ENCODE data around the gene ARVCF. TPM values are rescaled to one million over a fixed set of nuclear protein-coding genes. Genes with fewer than 3 reads are reported as not detected.
A peak's percentile ranks its signal among the peaks of the same experiment; 100 is the strongest.

The ARVCF gene
- total RNA-seq, 1 donor from 2014 or later = 109 TPM

DNA sequence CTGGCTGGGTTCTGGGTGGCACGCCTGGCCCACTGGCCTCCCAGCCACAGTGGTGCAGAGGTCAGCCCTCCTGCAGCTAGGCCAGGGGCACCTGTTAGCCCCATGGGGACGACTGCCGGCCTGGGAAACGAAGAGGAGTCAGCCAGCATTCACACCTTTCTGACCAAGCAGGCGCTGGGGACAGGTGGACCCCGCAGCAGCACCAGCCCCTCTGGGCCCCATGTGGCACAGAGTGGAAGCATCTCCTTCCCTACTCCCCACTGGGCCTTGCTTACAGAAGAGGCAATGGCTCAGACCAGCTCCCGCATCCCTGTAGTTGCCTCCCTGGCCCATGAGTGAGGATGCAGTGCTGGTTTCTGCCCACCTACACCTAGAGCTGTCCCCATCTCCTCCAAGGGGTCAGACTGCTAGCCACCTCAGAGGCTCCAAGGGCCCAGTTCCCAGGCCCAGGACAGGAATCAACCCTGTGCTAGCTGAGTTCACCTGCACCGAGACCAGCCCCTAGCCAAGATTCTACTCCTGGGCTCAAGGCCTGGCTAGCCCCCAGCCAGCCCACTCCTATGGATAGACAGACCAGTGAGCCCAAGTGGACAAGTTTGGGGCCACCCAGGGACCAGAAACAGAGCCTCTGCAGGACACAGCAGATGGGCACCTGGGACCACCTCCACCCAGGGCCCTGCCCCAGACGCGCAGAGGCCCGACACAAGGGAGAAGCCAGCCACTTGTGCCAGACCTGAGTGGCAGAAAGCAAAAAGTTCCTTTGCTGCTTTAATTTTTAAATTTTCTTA is 47.3 kb downstream of the ARVCF start:
- no peak overlapping the region for H3K4me3 ChIP-seq (ENCODE audit: low read depth, low read length)
- DNase-seq (ENCODE audit: low read depth) = no peak
- TF ChIP-seq, protein P1, sequence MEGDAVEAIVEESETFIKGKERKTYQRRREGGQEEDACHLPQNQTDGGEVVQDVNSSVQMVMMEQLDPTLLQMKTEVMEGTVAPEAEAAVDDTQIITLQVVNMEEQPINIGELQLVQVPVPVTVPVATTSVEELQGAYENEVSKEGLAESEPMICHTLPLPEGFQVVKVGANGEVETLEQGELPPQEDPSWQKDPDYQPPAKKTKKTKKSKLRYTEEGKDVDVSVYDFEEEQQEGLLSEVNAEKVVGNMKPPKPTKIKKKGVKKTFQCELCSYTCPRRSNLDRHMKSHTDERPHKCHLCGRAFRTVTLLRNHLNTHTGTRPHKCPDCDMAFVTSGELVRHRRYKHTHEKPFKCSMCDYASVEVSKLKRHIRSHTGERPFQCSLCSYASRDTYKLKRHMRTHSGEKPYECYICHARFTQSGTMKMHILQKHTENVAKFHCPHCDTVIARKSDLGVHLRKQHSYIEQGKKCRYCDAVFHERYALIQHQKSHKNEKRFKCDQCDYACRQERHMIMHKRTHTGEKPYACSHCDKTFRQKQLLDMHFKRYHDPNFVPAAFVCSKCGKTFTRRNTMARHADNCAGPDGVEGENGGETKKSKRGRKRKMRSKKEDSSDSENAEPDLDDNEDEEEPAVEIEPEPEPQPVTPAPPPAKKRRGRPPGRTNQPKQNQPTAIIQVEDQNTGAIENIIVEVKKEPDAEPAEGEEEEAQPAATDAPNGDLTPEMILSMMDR (conservative IDR thresholded peaks at IDR 0.05; ENCODE audit: low read depth, low read length) = no peak

DNA sequence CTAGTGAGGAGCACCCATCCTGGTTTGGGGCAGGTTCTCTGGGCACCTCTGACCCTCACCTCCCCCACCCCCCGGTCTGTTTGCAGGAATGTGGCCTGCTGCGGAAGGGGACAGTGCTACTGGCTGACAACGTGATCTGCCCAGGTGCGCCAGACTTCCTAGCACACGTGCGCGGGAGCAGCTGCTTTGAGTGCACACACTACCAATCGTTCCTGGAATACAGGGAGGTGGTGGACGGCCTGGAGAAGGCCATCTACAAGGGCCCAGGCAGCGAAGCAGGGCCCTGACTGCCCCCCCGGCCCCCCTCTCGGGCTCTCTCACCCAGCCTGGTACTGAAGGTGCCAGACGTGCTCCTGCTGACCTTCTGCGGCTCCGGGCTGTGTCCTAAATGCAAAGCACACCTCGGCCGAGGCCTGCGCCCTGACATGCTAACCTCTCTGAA is 48.2 kb downstream of the ARVCF start:
- TF ChIP-seq, protein P1 (conservative IDR thresholded peaks at IDR 0.05; ENCODE audit: low read depth, low read length) = no peak

DNA sequence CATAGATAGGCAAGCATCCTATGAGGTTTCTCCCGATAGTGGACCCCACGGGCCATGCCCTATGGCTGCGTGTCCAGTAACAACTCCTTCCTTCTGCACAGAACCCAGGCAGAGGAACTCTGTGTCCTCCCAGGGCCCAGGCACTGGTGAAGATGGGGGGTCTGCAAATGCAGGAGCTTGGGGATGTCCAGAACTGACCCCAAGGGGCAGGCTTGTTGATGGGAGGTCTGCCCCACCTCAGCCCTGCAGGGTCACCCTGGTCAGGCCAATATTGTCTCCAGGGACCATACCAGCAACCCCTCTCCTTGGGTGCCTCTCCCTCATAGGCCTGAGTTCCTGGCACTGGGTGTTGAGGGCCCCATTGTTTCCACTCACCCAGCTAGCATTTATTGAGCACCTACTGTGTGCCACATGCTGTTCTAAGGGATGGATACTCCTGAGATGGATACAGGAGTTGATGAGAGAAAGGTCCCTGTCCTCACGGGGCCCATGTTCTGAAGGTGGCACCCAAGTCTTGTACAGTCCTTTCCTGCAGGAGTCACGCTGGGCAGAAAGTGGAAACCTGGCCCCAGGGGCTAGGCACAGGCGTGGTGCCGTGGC is 48.7 kb downstream of the ARVCF start:
- TF ChIP-seq, protein P1 (conservative IDR thresholded peaks at IDR 0.05; ENCODE audit: low read depth, low read length) = no peak
- no peak for DNase-seq (ENCODE audit: low read depth)
- no peak overlapping the region for H3K4me3 ChIP-seq (ENCODE audit: low read depth, low read length)

More for the DNA sequence above, 48.2 kb downstream of the ARVCF start:
- H3K4me3 ChIP-seq (ENCODE audit: low read depth, low read length) = no peak overlapping the region
- DNase-seq (ENCODE audit: low read depth) = no peak

DNA sequence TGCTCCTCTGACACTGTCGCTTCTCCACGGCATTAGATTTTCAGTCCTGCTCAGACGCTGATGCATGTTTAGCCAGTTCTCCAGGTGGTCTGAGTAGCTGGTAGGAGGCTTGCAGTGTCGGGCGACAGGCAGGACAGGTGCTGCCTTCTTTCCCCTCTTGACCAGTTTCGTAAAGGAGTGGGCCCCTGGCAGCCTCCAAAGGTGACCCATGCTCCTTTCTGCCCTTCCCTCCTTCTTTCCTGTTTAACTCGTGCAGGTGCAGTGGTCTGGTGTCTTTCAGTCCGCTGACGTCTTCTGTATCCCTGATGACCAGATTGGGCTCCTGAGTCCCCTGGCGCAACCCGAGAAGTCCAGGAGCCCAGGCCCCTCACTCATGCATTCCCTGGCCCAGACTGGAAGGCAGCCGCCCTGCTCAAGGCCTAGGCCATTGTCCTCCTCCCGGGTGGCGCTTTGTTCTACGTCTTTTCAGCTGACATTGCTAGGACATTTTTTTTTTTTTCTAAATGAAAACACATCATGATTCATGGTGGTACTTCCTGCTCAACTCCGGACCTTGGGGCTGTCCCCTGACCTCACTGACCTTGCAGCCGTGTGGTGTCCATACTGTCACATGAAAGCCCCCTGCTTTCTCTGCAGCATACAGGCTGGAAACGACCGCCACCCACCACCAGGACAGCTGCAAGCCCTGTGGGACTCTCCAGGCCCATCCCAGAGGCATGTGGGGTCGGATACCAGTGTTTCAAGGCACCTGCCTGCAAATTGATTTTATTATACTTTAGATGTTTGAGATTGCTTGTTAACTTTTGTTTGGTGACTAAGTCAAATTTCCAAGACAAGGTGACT is 49.5 kb downstream of the ARVCF start:
- no peak overlapping the region for H3K4me3 ChIP-seq (ENCODE audit: low read depth, low read length)
- DNase-seq (ENCODE audit: low read depth) = no peak
- TF ChIP-seq, protein P1 (conservative IDR thresholded peaks at IDR 0.05; ENCODE audit: low read depth, low read length) = no peak

DNA sequence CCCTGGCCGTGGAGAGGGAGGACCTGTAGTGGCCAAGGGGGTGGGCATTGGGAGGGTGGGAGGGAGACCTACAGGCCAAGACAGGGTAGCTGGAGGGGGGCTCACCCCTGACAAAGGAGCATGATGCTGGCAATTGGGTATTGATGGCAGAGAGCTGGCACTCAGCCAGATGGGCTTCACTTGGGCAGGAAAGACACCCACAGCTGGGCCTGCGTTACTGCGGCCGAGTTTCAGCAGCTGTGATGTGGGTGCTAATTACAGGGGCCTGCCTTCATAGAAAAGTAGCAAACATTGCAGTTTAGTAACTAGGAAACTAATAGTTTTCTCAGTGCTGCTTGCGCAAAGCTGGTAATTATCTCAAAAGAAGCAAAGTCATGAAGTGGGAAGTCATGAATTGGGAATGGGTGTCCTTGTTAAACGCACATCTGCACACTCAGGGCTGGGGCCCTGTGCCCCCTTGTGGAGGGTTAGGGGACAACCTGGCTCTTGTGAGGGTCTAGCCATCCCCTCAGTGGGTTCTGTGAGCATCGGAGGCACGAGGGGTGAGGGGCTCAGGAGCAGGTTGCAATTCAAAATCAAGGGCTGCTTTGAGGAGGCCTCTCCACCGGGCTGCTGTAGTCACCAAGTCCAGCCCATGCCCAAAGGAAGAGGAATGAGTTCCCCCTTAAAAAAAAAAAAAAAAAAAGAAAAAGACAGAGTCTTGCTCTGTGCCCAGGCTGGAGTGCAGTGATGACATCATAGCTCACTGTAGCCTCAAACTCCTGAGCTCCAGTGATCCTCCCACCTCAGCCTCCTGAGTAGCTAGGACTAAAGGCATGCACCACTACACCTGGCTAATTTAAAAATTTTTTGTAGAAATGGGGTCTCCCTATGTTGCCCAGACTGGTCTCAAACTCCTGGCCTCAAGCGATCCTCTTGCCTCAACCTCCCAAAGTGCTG is 50.6 kb downstream of the ARVCF start:
- DNase-seq (ENCODE audit: low read depth) = no peak
- TF ChIP-seq, protein P1 (conservative IDR thresholded peaks at IDR 0.05; ENCODE audit: low read depth, low read length) = peak; percentile 54
- no peak overlapping the region for H3K4me3 ChIP-seq (ENCODE audit: low read depth, low read length)
